Stimulated activated CD8-positive, alpha-beta memory T cell treated with anti-CD3 and anti-CD28 coated beads, Interleukin-7, amount 100 ng/mL, for 4 hours (primary cell): ENCODE data around the gene OAS3.
"Not testable (repeated sequence)": the region's sequence is repeated elsewhere in the genome, so short reads cannot be mapped to it uniquely, and the experiment has no call there.

ENCODE experiments used
- DNase-seq, 2 donors: peaks; one replicate each; pipeline ENCODE4 v3.0.0-alpha.2; 2020; ENCODE audit warnings: low read depth in 2 of 2

OAS3 gene

DNA sequence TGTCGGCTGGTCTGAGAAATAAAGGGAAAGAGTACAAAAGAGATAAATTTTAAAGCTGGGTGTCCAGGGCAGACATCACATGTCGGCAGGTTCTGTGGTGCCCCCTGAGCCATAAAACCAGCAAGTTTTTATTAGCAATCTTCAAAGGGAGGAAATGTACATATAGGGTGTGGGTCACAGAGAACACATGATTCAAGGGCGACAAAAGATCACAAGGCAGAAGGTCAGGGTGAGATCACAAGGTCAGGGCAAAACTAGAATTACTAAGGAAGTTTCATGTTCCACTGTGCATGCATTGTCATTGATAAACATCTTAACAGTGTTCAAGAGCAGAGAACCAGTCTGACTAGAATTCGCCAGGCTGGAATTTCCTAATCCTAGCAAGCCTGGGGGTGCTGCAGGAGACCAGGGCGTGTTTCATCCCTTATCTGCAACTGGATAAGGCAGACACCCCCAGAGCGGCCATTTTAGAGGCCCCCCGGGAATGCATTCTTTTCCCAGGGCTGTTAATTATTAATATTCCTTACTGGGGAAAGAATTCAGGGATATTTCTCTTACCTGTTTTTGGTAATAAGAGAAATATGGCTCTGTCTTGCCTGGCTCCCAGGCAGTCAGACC is 11.7 kb upstream of the OAS3 start:
- DNase-seq = not testable (repeated sequence)

DNA sequence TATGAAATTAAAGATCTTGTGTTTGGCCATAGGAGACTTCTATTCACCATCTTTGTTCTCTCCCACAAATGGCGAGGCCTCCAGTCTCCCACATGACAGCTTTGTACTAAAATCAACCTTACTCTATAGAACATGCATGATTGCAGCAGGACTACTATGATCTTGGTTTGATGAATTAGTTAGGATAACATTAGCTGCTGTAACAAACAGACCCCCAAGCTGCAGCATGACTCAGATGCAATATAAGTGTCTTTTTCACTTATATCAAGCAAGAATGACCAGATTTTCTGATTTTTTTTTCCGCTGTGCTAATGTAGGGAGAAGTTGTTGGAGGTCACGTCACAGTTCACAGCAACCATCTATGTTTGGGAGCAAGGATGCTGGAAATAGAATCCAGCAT is 10.8 kb upstream of the OAS3 start:
- DNase-seq = no peak

DNA sequence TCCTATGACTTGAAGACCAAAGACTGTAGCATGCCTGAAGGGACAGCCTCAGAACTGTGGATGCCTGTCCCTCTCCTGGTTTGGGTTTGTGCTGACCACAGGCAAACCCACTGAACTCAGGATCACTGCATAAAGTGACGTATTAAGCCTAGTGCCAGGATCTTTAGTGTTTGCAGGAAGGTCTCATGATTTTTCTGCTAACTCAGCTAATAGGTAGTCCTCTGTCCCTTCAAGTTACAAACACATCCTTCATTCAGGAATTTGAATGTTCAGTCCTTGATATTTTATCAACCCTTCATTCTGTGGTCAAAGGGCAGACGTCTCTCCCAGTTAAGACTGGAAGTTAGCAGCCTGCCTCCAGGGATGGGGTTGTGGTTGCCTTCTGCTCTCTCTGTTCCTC is 10.3 kb upstream of the OAS3 start:
- no peak for DNase-seq

DNA sequence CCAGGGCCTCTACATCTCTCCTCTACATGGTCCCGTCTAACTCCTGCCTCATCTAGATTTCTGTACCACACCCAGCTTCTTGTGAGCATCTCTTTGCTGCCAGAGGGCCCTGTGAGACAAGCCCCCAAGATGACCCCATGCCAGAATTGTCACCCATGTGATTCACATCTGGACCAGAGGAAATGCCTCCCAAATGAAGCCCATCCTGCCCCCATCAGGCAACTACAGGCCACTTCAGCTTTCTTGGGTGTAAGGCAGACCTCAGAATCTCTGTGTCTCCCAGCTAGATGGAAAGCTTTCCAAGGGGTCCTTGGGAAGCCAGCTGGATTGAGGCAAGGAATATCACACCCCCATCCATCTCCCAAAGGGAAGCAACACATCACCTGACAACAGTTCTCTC is 9.3 kb upstream of the OAS3 start:
- DNase-seq = no peak

DNA sequence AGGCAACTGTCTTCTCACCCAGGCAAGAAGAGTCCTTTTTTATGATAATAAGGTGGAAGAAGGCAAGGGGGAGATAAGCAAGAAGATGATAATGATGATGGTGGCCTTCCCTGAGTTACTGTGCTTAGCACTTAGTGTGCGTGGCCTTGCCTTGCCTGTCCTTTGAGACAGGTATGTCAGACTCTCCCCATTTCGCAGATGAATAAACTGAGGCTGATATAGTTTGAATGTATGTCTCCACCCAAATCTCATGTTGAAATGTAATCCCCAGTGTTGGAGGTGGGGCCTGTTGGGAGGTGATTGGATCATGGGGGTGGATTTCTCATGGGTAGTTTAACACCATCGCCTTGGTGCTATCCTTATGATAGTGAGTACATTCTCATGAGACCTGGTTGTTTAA is 8.6 kb upstream of the OAS3 start:
- no peak for DNase-seq

DNA sequence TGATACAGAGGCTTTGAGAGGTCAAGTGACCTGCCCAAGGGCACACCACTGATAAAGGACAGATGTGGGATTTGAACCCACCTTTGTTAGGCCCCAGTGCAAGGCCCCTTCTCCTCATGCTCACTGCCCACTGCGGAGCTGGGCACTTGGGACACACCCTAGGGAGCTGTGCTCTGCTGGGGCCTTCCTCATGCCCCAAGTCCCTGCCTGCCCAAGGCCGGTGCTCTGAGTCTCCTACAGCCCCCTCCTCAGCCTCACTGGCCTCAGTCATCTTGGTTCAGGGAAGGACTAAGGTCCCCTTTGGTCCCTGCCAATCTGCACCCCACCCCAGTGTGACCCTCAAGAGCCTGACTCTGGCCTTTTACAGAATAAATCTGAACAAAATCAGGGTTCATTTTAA is 7.9 kb upstream of the OAS3 start:
- no peak for DNase-seq

DNA sequence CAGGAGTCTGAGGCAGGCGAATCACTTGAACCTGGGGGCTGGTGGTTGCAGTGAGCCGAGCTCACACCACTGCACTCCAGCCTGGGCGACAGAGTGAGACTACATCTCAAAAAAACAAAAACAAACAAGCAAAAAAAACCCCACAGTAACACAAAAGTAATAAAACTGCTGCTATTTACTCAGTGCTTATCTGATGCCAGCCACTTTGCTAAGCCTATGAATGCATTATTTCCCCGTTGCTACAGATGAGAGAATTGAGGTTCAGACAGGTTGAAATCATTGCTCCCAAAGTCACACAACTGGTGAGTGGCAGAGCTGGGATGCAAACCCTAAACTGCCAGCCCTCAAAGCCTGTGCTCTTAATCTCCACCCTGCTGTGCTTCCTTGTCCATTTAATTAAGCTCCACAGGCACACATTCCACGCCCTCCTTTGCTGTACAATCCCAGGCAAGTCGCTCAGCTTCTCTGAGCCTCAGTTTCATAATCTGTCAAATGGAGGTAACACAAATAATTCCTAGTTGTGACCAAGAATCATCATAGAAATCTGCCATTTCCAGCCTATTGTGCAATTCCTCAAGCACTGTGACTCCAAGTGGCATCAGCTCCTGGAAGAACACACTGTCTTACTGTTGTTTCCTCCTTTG is 5.7 kb upstream of the OAS3 start:
- DNase-seq = no peak

DNA sequence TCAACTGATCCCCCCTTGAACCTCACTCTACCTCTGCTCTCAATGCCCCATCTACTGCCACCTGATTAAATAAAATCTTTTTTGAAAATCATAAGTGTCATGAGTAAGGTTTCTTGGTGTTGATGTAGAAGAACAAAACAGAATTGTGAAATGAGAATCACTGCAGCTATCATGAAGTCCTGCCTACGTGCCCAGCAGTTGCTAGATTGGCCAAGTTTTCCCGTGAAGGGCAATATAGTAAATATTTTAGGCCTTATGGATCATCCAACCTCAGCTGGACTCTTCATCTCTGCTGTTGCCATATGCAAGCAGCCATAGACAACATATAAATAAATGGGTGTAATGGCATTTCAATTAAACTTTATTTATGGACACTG is 5.2 kb upstream of the OAS3 start:
- DNase-seq = no peak

DNA sequence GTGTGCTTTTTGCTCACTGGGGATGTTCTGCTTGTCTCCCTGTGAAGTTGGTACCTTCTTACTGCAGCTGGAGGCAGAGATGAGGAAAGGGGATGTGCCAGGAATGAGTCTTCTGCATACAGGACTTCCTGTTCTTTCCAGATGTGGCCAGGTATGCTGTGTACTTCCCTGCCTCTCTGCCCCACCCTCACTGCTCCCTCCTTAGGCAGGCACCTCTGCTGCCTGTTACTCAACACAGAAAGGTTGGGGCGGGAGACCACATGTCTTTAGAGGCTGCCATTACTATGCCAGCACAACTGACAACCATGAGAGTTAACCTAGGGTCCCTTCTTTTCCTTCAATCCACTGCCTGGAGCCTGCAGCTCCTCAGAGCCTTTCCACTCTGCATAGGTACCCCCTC is 2.0 kb upstream of the OAS3 start:
- no peak for DNase-seq

DNA sequence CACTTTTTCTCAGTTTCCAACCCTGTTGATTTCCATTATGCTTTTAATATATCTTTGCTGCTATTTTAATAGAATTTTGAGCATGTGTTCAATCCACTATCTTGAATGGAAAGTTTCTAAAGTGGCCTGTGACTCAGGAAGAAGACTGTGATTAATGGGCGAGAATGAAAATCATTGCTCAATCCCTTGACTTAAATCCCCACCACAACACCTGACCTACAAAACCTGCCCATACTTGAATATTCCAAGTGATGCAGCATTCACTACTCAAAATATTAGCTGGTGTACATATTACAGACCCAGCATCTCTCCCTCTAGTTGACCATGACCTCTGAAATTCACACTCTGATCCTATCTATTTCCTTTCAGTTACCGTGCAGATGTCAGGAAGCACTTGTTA is 1.3 kb upstream of the OAS3 start:
- no peak for DNase-seq

DNA sequence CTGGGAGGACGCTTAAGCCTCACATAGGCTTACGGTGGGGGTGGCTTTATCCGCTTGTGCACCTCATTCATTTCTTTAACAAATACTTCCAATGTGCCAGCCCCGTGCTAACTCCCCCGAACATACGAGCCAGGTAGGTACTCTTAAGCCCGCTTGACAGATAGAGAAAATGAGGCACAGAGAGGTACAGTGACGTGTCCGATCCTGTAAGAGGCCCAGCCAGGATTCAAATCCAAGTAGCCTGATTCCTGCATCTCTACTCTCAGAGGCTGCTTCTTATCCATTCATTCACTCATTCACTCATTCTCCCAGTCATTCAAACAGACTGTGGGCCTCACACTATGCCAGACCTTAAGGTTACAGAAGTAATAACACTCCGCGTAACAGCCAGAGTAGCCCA is 477 bp downstream of the OAS3 start:
- no peak for DNase-seq

DNA sequence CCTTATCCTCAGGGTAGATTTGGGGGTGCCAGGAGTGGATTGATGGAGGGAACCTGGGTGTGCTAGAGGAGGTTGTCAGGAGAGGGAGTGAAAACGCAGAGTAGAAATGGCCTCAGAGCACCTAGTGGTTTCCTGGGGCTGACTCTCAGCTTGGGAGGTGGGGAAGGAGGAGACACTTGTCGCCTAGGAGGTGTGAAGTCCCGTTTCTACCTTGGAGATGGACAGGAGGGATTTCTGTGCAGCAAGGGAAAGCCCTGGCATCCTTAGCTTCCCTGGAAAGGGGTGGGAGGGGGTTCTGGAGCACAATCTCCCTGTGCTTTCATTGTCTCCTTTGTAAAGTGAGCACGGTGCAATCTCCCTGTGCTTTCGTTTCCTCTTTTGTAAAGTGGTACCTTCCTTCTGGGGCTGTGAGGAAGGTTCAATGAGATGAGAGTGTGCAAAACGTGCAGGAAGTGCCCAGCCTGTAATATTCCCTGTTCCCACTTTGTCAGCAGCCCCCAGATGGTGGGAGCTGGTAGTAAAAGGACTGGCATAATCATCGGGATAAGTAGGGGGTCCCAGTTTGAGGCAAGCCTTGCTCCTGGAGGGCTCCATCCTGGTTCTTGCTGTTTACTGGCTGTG is 1.6 kb downstream of the OAS3 start:
- no peak for DNase-seq

DNA sequence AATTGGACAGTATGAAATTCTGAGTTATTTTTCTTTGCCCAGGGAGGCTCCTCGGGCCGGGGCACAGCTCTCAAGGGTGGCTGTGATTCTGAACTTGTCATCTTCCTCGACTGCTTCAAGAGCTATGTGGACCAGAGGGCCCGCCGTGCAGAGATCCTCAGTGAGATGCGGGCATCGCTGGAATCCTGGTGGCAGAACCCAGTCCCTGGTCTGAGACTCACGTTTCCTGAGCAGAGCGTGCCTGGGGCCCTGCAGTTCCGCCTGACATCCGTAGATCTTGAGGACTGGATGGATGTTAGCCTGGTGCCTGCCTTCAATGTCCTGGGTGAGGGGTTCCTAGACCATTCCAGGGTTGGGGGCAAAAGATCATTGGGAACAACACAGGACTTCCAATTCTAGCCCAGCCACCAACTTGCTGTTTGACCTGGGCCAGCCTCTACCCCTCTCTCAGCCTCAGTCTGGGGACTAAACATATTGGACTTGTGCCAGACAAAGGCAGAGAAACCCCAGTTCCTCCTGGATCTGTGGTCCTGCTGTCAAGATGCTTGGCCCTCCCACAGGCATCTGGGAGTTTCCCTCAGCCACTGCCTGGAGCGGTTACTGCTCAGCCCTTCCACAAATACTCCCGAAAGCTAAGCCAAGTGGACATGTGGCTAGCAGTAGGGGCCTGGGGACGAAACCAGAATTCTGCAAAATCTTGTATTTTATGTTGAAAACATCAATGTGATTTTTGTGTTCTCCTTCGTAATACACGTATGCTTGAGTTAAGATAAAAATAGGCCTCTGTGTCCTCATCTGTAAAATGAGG is 3.5 kb downstream of the OAS3 start:
- no peak for DNase-seq

DNA sequence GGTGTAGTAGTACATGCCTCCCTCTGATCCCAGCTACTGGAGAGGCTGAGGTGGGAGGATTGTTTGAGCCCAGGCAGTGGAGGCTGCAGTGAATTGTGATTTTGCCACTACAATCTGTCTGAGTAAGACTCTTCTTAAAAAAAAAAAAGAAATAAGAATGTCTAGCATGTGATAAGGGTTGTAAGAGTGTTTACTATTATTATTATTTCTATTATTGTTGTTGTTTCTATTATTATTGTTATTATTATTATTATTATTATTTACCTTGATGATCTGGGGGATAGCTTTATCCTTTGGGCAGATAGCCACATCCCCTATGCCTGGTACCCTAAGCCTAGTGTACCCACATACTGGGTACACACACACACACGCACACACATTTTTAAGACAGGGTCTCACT is 4.3 kb downstream of the OAS3 start:
- no peak for DNase-seq

DNA sequence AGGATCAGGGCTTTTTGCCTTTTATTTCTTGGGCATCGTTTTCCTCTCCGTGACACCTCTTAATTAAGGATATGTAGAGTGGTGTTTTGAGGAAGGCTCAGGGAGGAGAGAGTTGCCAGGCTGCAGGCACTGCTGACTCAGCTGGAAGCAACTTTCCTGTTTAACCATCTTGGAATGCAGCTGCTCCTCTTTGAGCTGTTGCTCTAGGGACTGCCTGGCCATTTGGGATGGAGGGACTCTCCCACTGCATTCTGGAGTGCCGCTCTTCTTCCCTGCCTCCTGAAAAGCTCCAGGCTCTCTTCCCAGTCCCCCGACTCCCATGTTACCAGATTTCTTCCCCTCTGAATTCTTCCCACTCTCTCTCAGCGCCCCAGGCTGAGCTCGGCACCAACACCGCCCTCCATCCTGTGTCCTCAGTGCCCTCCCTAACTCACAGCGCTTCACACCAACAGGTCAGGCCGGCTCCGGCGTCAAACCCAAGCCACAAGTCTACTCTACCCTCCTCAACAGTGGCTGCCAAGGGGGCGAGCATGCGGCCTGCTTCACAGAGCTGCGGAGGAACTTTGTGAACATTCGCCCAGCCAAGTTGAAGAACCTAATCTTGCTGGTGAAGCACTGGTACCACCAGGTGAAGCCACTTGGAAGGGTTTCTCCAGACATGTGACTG is 5.9 kb downstream of the OAS3 start:
- DNase-seq = no peak

DNA sequence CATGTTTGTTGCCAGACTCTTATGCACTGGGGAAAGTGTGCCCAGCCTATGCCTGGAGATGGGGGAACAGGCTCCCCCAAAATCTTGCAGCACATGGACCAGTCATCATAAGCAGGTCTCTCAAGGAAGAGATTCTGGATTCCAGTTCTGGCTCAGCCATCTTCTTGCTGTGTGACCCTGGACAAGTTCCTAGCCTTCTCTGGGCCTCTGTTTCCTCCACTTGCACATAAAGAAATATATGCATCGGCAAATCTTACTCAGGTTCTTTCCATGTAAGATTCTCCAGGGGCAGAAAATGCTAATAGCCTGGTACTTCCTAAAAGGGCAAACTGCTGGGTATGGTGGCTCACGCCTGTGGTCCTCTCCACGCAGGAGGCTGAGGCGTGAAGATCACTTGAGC is 7.2 kb downstream of the OAS3 start:
- no peak for DNase-seq

DNA sequence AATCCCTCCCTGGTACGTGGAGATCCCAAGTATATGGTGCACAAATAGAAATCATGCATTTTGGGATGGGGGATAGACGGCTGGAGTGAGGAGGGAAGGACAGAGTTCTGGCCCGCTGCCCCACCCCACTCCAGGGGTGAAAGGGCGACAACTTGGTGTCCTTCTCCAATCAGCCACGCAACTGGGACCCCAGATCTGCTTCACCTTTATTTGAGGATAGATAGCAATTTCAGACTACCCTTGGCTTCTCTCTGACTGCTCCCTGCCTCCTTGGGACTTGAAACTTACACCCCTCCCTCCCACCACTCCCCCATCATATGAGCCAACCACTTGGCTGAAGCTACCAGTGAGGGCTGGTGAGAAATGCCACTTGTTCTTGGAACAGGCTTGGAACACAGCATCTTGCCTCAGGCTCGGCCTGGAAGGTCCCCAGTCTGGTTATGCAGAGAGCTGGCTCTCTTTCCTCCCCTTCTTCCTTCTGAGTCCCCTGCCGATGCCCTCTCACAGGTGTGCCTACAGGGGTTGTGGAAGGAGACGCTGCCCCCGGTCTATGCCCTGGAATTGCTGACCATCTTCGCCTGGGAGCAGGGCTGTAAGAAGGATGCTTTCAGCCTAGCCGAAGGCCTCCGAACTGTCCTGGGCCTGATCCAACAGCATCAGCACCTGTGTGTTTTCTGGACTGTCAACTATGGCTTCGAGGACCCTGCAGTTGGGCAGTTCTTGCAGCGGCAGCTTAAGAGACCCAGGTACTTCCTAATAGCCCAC is 8.1 kb downstream of the OAS3 start:
- no peak for DNase-seq

DNA sequence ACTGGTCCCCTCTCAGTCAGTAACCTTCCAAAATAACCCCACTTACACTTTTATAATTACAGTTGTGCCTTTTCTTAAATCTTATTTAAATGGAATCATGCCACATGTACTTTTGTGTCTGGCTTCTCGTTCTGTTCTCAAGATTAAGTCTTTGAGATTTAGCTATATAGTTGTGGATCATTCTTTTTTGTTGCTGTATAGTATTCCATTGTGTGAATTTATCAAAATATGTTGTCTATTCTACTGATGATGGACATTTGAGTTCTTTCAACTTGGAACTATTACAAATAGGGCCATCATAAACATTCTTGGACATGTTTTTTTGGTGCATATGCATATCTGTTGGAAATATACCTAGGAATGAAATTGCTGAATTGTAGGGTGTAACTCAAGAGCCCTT is 9.0 kb downstream of the OAS3 start:
- no peak for DNase-seq

DNA sequence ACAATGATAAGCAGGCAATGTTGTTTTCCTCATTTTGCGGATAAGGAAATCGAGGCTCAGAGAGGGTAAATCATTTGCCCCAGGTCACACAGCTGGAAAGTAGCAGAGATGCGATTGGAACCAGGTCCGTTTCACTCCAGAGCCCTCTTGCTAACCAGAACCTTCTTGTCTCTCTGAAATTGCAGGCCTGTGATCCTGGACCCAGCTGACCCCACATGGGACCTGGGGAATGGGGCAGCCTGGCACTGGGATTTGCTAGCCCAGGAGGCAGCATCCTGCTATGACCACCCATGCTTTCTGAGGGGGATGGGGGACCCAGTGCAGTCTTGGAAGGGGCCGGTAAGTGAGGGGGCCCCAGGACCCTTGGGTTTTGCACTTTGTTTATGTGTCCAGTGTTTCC is 9.5 kb downstream of the OAS3 start:
- no peak for DNase-seq

DNA sequence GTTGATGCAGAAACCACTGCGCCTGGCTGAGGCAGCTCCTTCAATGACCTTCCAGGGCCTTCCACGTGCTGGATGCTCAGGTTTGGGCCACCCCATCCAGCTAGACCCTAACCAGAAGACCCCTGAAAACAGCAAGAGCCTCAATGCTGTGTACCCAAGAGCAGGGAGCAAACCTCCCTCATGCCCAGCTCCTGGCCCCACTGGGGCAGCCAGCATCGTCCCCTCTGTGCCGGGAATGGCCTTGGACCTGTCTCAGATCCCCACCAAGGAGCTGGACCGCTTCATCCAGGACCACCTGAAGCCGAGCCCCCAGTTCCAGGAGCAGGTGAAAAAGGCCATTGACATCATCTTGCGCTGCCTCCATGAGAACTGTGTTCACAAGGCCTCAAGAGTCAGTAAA is 10.5 kb downstream of the OAS3 start:
- no peak for DNase-seq

DNA sequence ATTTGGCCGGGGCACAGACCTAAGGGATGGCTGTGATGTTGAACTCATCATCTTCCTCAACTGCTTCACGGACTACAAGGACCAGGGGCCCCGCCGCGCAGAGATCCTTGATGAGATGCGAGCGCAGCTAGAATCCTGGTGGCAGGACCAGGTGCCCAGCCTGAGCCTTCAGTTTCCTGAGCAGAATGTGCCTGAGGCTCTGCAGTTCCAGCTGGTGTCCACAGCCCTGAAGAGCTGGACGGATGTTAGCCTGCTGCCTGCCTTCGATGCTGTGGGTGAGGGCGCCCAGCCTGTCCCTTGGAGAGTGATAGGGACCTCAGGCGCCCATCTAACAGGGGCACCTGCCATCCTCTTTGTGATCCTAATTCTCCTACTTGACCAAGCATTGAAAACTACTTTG is 12.4 kb downstream of the OAS3 start:
- DNase-seq = no peak

DNA sequence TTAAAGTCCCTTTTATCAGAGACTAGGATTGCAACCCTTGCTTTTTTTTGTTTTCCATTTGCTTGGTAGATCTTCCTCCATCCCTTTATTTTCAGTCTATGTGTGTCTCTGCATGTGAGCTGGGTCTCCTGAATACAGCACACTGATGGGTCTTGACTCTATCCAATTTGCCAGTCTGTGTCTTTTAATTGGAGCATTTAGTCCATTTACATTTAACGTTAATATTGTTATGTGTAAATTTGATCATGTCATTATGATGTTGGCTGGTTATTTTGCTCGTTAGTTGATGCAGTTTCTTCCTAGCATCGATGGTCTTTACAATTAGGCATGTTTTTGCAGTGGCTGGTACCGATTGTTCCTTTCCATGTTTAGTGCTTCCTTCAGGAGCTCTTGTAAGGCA is 18.9 kb downstream of the OAS3 start:
- not testable (repeated sequence) for DNase-seq
